SK-N-DZ (cell line): ENCODE results near the gene PPCS. TPM values are rescaled to one million over a fixed set of nuclear protein-coding genes. Genes with fewer than 3 reads are reported as not detected.

ENCODE experiments used
- DNase-seq: peaks from one replicate; pipeline ENCODE4 v3.0.0-alpha.2; 2015; ENCODE audit warnings: low spot score
- polyA plus RNA-seq, 2 experiments: library from polyadenylated mRNA; depleted of rRNA; stranded (reverse); fragments of >200 nt; gene quantifications; 2 replicates each; pipeline ENCODE4 v1.2.3, GENCODE V29; 2014

PPCS gene
- polyA plus RNA-seq (2014; cell fraction: cytosol; rRNA removed) = 18.5 and 24.8 TPM in 2 replicates
- polyA plus RNA-seq (2014; cell fraction: nucleus; rRNA removed) = 18.6 and 21.7 TPM in 2 replicates

DNA sequence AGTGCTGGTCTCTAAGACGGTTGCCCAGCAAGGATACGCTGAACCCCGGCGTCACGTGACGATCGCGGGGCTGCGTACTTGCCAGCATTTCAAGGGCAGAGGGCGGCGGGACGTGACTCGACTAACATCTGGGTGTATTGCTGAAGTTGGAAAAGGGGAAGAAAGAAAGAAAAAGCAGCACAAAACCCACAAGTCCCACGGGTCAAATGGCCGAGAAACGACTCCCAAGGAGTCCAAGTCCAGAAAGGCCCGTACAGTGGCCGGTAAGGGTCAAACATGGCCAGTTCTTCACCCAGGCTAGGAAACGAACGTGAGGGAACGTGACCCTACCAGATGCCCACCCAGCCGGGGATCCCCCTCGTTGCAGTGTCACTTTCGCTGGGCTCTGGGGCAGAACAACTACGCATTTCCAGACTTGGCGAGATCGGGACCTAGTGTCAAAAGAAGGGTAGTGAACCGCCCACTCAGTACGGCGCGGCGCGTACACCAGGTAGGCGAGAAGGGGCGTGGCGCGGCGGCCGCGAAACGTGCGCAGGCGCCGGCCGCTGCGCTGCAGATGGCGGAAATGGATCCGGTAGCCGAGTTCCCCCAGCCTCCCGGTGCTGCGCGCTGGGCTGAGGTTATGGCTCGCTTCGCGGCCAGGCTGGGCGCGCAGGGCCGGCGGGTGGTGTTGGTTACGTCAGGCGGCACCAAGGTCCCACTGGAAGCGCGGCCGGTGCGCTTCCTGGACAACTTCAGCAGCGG is at the start of gene PPCS, which contains the start of gene ZMYND12:
PPCS (plus strand) TSS at position 534 of the 744 bp plus-strand sequence; CDS start at position 557, 23 bp downstream.
ZMYND12 (minus strand) TSS at position 13 of the 744 bp plus-strand sequence. CDS start 25 bp downstream, outside the sequence.
- peak; percentile 78 for DNase-seq

DNA sequence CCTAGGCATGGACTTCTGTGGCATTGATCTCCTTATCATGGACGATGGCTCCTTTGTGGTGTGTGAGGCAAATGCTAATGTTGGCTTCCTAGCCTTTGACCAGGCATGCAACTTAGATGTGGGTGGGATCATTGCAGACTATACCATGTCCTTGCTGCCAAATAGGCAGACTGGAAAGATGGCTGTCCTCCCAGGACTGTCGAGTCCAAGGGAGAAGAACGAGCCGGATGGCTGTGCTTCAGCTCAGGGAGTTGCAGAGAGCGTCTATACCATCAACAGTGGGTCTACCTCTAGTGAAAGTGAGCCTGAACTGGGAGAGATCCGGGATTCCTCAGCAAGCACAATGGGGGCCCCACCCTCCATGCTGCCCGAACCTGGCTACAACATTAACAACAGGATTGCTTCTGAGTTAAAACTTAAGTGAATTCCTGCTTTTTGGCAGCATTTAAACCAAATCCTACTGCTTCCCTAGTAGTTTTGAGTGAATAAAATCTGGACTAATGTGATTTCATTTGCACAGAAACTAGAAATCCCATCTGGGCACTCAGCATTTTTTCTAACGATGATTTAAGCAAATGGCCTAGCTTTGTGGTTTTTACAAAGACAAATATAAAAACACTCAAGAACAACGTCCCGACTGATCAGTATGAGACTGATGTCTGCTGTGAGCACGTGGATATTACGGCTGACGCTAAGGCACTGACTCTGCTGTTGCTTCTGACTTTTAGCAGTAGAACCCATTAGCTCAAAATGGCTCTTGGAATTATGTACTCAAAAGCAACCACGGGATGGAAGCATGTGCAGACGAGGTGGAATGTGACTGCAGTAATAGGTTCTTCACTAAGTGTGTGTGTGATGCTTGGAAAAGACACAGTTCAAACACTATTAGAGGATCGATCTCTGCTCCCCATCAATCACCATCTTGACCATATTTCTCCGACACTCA is 41.5 kb upstream of the PPCS start:
- DNase-seq = no peak

DNA sequence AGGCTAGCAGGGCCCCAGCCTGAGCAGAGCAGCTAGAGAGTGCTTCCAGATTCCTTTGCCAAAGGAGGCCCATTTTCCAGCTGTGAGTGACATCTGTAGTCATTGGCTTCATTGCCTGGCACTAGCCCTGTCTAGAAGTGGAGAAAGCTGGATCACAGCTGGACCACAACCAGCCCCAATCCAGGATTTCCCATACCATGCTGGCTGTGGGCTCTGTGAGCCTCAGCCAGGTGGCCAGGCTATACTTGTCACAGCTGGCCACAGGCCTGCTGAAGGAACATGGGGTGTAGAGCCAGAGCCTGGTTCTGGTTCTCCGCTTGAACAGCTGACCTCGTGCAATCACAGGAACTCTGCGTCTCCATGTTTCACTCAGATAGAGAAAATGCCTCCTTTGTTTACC is 39.2 kb upstream of the PPCS start:
- no peak for DNase-seq

DNA sequence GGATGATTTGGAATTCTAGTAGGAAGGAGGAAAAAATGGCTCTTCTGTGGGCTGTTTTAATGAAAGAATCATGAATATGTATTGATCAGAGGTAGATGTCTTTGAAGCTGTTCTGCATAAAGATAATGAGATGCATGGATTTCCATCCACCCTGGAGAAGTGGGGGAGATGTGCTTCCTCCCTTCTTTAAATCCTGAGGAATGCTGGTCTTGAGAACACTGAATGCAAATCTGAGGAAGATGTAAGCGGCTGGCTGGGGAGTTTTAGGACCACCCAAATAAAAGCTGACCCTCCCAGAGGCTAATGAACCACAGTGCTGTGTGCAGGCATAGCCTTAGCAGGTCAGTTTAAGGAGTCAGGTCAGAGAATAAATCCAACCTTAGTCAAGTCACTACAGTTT is 37.8 kb upstream of the PPCS start:
- no peak for DNase-seq

DNA sequence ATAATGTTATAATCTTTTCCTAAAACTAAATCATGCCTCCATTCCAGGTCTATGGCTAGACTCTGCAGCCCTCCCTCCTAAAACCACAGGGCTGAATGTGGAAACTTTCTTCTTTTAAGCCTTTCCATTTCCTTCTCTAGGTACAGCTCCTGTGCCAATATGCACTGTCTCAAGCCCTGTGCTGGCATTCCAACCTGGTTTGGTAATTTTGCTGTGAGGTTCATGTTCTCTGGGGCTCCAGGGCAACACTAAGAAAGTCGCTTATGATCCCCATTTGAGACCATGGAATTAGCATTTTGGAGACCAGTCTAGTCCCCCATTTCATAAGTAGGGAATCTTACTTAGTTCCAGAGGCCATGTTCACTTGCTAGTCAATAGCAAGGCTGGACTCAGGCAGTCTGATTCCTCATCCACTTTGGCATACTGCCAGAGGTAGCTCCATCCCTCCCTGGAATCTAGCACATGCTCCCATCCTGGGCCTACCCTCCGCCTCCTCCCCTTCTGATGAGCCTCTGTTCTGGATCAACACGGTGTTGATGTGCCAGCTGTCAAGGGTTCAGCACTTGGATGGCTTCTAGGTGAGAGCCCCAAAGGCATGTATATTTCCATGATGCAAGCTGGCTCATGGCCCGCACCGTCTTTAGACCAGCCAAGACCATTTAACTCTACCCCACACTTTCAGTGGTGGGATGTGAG is 37.1 kb upstream of the PPCS start:
- DNase-seq = no peak

DNA sequence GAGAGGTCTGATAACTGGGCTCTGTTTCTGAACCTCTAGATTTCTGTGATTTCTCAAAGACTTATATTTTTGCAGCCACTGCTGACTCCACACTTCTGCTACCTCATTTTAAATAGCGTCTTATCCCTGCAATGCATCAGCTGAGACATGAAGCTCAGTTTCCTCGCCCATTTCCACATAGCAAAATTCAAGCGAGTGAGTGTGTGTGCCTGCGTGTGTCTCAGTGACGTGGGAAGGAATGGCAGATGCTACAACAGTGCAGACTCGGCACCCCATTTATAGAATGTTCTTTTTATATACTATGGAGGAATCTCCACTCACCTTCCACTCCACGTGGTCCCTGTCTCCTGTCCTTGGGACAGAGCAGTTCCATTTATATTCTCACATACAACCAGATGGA is 36.2 kb upstream of the PPCS start:
- DNase-seq = no peak

DNA sequence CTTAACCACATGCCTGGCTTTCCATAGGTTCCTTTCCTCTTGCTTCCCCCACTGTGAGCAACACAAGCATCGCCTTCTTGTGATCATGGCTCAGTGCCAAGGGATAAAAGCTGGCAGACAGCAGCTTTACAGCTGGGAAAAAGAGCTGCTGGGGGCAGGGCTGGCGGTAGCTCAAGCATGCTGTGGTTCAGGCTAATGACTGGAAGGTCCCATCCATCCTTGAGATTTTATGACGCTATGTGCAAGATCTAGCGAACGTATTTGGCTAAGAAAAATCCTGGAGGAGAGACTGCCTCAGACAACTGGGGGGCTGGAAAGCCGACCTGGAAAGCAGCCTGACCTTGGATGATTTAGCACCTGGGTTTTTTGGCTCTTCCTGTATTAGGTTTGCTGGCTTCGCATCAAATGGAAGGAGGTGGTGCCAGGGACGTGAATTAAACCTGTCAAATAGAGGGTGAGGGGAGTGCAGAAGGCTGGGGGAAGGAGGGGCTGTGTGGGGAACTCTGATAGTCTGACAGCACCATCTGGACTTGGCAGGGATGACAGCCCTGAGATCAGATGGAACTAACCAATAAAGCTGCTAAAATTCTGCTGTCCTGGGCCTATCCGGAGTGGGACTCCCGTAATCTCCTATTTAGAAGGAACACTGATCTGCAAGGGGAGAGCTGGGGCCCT is 35.3 kb upstream of the PPCS start:
- DNase-seq = peak; percentile 45

DNA sequence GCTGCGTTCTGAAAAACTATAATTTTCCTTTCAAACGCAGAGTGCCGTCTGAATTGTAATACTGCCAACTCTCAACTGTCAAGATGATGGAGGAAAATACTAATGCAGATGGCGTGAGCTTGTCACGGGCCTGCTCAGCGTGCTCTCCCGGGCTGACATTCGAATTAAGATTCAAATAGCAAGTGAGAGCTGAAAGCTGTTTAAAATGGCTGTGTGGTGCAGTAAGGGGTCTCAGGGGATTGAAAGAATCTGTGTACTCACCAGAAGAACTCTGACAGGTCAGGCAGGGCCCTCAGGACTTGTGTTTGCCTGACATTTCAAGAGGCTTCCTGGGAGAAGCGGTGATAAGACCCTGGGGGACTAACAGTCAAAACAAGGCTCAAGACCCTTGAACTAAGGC is 33.6 kb upstream of the PPCS start:
- DNase-seq = no peak

DNA sequence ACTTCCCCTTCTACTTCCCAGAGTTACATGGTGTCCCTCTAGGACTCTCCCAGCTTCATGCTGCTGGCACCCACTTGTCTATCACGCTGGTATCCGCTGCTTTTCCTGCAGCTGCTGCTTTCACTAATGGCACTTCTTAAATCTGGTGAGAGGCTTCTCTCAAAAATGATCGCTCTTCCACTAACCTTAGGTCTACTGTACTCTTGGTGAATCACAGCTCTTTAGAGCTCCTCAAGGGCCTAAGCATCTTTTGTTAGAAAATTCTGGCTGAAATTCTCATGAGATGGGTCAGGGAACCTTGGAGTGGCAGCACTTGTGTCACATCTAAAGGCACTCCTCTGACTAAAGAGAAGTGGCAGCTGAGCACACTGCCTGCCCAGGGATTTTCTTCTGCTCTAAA is 32.7 kb upstream of the PPCS start:
- no peak for DNase-seq

DNA sequence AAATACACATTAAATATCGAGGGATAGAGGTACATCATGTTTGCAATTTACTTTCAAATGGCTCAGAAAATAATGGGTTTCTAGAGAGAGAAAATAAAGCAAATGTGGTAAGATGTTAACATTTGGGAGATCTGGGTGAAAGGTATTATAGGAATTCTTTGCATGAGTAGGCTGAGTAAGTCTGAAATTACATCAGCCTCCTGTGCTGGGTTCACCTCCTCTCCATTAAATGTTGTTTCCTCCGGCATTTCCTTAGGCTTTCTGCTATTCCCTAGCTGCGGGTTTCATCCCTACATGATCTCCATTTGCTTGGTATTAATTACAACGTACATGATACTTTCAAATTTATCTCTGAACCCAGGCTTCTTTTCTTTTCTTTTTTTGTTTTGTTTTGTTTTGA is 32.1 kb upstream of the PPCS start:
- DNase-seq = no peak

DNA sequence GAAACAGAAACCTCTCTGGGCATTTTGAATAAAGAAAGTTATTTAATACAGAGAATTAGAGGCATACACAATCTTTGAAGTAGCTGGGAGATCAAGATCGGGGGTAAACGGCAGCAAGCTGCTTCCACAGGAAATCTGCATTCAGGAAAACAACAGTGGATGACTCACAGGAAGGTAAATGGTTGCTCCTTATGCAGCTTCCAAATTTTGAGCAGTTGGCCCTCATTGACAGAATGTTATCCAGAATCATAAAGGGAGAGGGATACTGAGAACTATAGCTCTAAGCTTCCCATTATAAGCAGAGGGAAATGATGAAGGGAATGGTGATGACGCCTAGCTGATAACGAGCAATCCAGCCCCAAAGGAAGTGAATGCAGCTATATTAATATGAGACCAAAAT is 29.1 kb upstream of the PPCS start:
- no peak for DNase-seq

DNA sequence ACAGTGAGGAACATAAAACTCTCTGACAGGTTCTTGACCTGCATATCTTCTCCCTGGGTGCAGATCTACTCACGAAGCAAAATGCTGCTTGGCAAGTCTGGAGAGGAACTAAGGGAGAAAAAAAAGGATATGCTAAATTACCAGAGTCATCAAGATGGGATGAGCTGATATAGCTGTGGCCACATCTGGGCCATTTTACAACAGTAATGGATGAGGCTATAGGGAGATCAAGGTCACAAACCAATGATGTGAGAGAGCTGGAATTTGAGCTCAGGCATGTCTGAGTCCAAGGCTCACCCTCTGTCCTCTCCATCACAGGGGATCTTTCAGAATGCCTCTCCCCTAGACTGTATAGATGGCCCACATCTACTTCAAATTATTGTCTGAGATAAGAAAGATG is 26.7 kb upstream of the PPCS start:
- DNase-seq = no peak

DNA sequence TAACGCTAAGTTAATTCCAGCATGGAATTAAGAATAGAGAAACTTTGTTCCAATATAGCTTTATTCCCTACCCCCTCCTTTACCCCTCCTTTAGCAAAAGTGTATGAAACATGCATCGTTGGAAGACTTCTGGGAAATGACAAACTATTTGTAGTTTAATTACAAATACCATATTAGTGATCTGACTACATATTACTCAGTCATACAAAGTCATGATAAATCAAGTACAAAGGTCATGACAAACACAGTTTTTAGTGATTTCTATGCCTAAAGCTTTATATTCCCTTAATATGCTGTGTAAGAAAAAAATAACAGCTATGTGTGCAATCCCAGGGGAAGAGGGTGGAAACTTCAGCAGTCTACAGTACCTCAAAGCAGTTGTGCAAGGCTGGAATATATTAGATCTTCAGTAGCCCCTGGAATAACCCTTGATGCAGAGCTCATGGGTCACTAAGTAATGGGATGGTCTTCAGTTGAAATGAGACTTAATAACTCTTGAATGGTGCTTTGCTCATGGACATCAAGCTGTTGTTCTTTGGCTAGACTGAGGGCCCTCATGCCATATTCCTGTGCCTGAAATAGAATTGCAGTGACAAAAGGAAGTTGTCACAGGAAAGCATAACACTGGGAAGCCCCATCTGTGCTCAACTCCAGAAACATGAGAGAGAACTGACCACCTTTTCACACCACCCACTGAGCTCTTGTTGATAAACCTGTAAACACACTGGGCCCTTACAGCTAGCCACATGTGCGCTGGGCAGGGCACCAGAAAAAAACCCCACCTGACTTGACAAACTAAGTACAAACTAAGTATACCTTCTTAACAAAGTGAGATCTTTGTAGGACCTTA is 25.8 kb upstream of the PPCS start:
- DNase-seq = no peak

DNA sequence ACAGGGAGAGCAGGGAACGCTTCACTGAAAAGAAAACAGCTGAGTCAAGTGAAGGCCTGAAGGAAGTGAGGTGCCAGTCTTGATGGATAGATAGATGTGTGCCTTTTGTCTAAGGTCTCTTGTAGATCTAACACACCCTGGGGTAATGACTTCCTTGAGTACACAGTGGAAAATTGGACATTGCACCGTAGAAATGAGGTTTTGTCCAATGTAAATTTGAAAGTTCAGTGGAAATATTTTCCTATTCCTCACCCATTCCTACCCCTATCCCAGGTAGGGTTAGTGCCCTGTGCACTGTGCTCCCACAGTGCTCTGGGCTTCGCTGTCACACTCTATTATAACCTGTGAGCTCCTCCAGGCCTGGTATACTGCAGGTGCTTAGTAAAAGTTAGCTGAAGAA is 24.8 kb upstream of the PPCS start:
- DNase-seq = no peak

DNA sequence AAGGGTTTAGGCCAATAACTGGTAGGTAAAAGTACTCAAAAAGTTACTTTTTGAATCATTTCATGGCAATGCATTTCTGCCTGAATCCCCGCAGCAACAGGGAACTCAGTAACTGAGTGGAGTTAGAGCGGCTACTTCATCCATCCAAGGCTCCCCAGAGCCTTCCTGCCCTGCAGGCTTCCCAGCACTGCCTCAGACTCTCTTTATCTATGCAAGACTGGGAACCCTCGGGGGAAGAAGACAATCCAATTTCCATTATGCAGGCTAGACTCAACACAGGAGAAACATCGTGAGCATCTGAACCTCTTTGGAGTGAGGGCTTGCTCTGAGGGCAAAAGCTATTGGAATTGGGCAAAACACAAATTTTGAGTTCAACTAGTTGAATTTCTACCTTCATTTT is 23.6 kb upstream of the PPCS start:
- no peak for DNase-seq

DNA sequence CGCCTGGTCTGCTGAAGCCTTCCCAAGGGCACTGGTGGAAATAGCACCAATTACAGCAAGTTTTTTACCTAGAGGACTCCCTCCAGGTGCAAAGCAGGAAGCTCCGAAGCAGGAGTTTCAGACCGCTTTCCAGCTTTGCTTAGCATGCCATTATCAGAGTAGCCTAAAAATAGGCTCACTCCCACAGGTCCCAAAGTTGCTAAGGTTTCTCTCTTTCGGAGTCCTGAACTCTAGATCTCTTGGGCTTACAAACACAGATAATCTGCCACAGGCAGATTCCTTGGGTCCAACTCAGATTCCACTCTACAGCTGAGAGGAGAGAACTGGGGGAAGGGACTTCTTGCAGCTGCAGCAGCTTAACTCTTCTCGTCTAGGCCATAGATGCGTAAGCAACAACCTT is 23.0 kb upstream of the PPCS start:
- DNase-seq = no peak

DNA sequence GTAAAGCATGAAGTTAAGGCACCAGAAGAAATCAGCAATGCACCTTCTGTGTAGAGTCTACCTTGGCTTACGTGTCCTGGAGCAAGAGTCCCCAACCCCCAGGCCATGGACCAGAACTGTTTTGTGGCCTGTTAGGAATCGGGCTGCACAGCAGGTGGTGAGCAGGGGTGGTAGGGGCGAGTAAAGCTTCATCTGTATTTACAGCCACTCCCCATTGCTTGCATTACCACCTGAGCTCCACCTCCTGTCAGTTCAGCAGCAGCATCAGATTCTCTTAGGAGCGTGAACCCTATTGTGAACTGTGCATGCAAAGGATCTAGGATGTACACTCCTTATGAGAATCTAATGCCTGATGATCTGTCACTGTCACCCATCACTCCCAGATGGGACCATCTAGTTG is 22.0 kb upstream of the PPCS start:
- no peak for DNase-seq

DNA sequence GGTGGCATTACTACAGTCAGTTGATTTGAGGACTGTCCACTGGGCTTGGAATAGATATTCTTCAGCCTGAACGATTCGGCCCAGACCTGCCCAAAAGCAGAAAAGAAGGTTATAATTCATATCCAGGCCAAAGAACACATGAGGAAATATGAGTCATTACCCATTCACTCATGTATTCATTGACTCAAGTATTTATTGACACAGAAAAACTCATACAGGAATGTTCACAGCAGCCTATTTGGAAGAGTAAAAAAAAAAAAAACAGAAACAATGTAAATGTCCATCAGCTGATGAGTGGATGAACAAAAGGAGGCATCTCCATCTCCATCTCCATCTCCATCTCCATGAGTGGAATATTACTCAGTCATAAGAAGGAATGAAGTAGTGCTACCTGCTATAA is 16.4 kb upstream of the PPCS start:
- no peak for DNase-seq

DNA sequence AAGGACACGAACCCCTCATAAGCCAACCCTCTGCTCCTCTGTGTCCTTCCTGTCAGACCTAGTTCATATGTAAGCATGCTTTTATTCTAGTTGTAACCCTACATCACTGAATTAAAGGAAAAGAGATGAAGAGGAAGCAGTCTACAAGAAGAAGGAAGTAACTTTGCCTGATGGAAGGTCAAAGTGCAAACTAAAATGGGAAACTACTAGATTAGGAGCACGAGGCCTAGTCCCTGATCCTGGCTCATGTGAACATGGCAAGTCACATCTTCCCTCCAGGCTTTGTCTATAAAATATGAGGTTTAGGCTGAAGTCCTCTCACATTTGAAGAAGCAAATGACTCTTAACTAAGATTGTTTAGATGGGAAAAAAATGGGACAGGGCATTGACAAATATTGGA is 13.7 kb upstream of the PPCS start:
- DNase-seq = no peak

DNA sequence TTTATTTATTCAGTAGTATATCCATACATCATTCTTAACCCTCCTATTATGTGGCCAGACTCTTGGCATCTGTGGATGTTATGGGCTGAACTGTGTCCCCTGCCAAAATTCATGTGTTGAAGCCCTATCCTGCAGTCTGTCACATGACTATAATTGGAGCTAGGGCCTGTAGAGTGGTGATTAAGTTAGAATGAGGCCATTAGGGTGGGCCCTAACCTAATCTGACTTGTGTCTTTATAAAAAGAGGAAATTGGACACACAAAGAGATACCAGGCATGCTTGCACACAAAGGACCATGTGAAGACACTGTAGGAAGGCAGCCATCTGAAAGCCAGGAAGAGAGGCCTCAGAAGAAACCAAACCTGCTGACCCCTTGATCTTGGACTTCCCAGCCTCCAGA is 7.1 kb upstream of the PPCS start:
- DNase-seq = peak; percentile 20
